ENCODE data around the gene DCHS1. TPM values are rescaled to one million over a fixed set of nuclear protein-coding genes. Genes with fewer than 3 reads are reported as not detected.

The DCHS1 gene
- polyA plus RNA-seq, 6 donors from 2014 or later, result 0.07 to 0.85 (median 0.19) TPM; not detected in 1

Other genes starting within 250 kb of the DCHS1 start
- gene APBB1, start 236.7 kb downstream of the DCHS1 start, polyA plus RNA-seq (ENCODE audit: low read depth in 6 of 6), result 10 to 100 TPM in 5 of 6 donors, 1 to 10 TPM in 1; 9.4 to 40.0 (median 28.0) TPM
- gene HPX, start 214.8 kb downstream of the DCHS1 start, polyA plus RNA-seq (ENCODE audit: low read depth in 6 of 6), result under 1 TPM in 2 of 6 donors, not detected in 4; 0.19 to 0.95 TPM
- 1 to 10 TPM in 4 of 6 donors, under 1 TPM in 2; 0.88 to 2.7 (median 1.8) TPM for gene TRIM3, start 181.9 kb downstream of the DCHS1 start, polyA plus RNA-seq (ENCODE audit: low read depth in 6 of 6)
- 10 to 100 TPM; 22.9 to 37.3 (median 29.7) TPM for gene ARFIP2, start 174.5 kb downstream of the DCHS1 start, polyA plus RNA-seq (ENCODE audit: low read depth in 6 of 6)
- 10 to 100 TPM; 22.0 to 43.4 (median 30.4) TPM for gene TIMM10B, start 174.3 kb downstream of the DCHS1 start, polyA plus RNA-seq (ENCODE audit: low read depth in 6 of 6)
- gene DNHD1, start 158.5 kb downstream of the DCHS1 start, polyA plus RNA-seq (ENCODE audit: low read depth in 6 of 6), result 1 to 10 TPM in 5 of 6 donors, under 1 TPM in 1; 0.90 to 2.6 (median 1.7) TPM
- 10 to 100 TPM; 13.7 to 33.8 (median 18.6) TPM for gene RRP8, start 52.2 kb downstream of the DCHS1 start, polyA plus RNA-seq (ENCODE audit: low read depth in 6 of 6)
- gene ILK, start 52.0 kb downstream of the DCHS1 start, polyA plus RNA-seq (ENCODE audit: low read depth in 6 of 6), result 10 to 100 TPM; 49.8 to 87.8 (median 73.8) TPM
- gene TAF10, start 43.6 kb downstream of the DCHS1 start, polyA plus RNA-seq (ENCODE audit: low read depth in 6 of 6), result 100 to 1,000 TPM; 203 to 344 (median 273) TPM
- 100 to 1,000 TPM; 146 to 198 (median 176) TPM for gene TPP1, start 36.4 kb downstream of the DCHS1 start, polyA plus RNA-seq (ENCODE audit: low read depth in 6 of 6)
- 10 to 100 TPM in 5 of 6 donors, 1 to 10 TPM in 1; 9.7 to 16.0 (median 11.7) TPM for gene MRPL17, start 27.5 kb upstream of the DCHS1 start, polyA plus RNA-seq (ENCODE audit: low read depth in 6 of 6)
- gene OR2AG2, start 116.2 kb upstream of the DCHS1 start, polyA plus RNA-seq (ENCODE audit: low read depth in 6 of 6), result not detected
- not detected for gene OR2AG1, start 127.2 kb upstream of the DCHS1 start, polyA plus RNA-seq (ENCODE audit: low read depth in 6 of 6)
- not detected for gene OR6A2, start 143.9 kb upstream of the DCHS1 start, polyA plus RNA-seq (ENCODE audit: low read depth in 6 of 6)
- not detected for gene OR10A5, start 189.9 kb upstream of the DCHS1 start, polyA plus RNA-seq (ENCODE audit: low read depth in 6 of 6)
- not detected for gene OR10A2, start 207.2 kb upstream of the DCHS1 start, polyA plus RNA-seq (ENCODE audit: low read depth in 6 of 6)
- not detected for gene OR10A4, start 220.8 kb upstream of the DCHS1 start, polyA plus RNA-seq (ENCODE audit: low read depth in 6 of 6)
- not detected for gene OR2D2, start 236.7 kb upstream of the DCHS1 start, polyA plus RNA-seq (ENCODE audit: low read depth in 6 of 6)